ENCODE data around the gene ALDH8A1.

ALDH8A1 gene

DNA sequence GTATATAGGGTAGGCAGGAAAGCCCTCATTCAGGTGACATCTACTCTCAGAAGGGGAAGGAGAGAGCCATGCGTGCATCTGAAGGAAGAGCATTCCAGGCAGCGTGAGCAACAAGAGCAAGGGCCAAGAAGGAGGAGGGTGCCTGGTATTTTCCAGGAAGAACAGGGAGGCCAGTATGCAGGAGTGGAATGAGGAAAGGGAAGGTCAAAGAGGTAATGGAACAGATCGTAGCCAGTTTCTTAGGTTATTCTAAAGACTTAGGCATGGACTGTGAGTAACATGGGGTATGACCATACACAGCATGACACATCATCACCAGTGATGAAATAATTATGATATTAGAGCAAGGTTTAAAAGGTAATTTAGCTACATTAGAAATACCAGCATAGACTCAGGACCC lies 24.1 kb downstream of the ALDH8A1 start:
- no peaks in the 10 kb centered on the region for H3K4me1 ChIP-seq
- TF ChIP-seq, protein P1, sequence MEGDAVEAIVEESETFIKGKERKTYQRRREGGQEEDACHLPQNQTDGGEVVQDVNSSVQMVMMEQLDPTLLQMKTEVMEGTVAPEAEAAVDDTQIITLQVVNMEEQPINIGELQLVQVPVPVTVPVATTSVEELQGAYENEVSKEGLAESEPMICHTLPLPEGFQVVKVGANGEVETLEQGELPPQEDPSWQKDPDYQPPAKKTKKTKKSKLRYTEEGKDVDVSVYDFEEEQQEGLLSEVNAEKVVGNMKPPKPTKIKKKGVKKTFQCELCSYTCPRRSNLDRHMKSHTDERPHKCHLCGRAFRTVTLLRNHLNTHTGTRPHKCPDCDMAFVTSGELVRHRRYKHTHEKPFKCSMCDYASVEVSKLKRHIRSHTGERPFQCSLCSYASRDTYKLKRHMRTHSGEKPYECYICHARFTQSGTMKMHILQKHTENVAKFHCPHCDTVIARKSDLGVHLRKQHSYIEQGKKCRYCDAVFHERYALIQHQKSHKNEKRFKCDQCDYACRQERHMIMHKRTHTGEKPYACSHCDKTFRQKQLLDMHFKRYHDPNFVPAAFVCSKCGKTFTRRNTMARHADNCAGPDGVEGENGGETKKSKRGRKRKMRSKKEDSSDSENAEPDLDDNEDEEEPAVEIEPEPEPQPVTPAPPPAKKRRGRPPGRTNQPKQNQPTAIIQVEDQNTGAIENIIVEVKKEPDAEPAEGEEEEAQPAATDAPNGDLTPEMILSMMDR (IDR thresholded peaks at IDR 0.05): no peak
- DNase-seq: no peak
- intact Hi-C loops (cut with DNase I; ENCODE audit: low total_unique reads): no loop called here
- H3K4me3 ChIP-seq: no peak overlapping the region
- H3K27me3 ChIP-seq: no peaks in the 10 kb centered on the region
- no peaks in the 10 kb centered on the region for H3K9me3 ChIP-seq
- H3K27ac ChIP-seq: no peak overlapping the region
- no peaks in the 10 kb centered on the region for H3K36me3 ChIP-seq

DNA sequence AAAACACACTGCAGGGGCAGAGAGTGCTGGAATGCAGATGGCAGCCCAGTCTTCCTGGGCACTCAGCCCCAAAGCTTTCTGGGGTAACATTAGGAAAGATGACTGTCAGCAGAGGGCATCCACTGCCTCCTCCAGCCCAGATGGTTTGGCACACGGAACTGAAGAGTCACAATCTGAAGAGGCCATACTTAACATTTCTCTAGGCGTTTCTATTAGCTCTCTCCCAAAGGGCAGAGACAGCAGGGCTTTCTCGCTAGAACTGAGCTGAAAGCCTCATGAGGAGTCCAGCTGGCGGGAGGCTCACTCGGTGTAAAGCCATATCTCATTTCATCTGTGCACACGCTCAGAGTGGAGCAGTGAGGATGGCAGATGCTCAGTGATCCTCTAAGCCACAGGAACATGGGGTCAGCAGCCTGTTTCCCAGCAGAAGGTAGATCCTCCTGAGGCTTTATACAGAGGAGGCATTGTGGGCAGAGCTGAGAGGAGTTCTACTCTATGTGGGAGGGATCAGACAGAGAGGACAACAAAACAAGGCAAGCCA lies 28.1 kb downstream of the ALDH8A1 start:
- TF ChIP-seq, protein P1 (IDR thresholded peaks at IDR 0.05): no peak

DNA sequence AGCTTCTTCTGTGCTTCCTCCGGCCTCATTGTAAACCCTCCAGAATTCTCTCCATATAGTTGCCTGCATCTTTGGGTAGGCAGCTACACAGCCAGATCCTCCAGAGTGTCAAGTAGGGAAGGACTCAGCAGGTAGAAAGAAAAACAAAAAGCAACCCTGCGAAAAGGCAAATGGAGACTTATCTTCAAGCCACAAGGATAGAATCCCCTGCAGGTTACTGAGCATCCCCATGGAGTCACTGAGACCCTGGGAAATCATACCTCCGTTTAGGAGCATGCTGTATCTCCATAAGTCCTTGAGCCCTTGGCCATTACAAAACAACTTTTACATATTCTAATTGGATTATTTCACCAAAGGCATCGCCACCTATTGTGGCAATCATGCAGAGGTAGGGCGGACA lies 28.6 kb downstream of the ALDH8A1 start:
- intact Hi-C loops (cut with DNase I; ENCODE audit: low total_unique reads): no loop called here

More for the DNA sequence above, 28.1 kb downstream of the ALDH8A1 start:
- Histone ChIP-seq H3K9me3 (no peaks in the 10 kb centered on the region), H3K4me1 (no peaks in the 10 kb centered on the region), H3K27me3 (no peaks in the 10 kb centered on the region), H3K27ac (no peak overlapping the region), H3K4me3 (no peak overlapping the region), H3K36me3 (peaks cover 0 to 6% (median 0%) of the 10 kb centered on the region in 3 donors)
- intact Hi-C loops (cut with DNase I; ENCODE audit: low total_unique reads): no loop called here
- no peak for DNase-seq

DNA sequence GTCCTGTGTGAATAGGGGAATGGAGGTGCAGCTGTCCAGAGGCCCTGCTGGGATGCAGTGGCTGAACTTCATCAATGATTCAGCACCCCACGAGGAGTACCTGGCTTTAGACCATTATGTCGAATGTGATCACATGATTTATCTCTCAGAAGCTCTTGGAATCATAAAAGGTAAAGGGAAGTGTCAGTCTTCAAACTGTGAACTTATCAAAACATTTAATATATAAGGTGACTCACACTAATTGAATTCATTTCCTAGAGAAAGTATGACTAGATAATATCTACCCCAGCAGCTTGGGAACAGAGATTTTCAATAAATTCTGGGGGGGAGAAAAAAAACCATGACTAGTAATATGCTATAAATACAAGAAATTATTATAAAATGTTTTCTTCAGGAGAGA lies 29.5 kb downstream of the ALDH8A1 start:
- Histone ChIP-seq H3K27ac (no peak overlapping the region), H3K9me3 (no peaks in the 10 kb centered on the region), H3K4me1 (no peaks in the 10 kb centered on the region), H3K27me3 (no peaks in the 10 kb centered on the region), H3K4me3 (no peak overlapping the region), H3K36me3 (peaks cover 0 to 6% (median 0%) of the 10 kb centered on the region in 3 donors)
- no peak for DNase-seq
- TF ChIP-seq, protein P1 (IDR thresholded peaks at IDR 0.05): no peak
- intact Hi-C loops (cut with DNase I; ENCODE audit: low total_unique reads): no loop called here

More for the DNA sequence above, 28.6 kb downstream of the ALDH8A1 start:
- TF ChIP-seq, protein P1 (IDR thresholded peaks at IDR 0.05): no peak
- Histone ChIP-seq H3K36me3 (peaks cover 0 to 6% (median 0%) of the 10 kb centered on the region in 3 donors), H3K4me1 (no peaks in the 10 kb centered on the region), H3K4me3 (no peak overlapping the region), H3K27ac (no peak overlapping the region), H3K9me3 (no peaks in the 10 kb centered on the region), H3K27me3 (no peaks in the 10 kb centered on the region)
- DNase-seq: no peak

DNA sequence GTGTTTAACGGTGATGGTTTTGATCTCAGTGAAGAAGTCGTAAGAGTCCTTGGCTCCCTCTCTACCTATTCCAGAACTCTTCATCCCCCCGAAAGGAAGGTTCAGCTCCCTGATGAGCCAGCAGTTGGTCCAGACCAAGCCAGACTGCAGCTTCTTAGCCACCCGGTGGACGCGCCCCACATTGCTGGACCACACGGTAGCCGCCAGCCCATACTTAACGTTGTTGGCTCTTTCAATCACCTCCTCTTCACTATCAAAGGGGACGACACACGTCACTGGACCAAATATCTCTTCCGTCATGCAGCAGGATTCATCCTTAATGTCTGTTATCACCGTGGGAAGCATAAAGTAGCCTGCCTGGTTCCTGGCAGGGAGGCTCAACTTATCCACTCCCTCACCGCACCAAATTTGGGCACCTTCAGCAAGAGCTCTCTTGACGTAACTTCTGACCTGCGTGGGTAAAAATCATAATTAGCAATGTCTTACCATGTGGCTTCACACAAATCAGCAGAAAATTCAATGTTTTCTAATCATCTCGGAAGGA lies 31.4 kb downstream of the ALDH8A1 start:
- Histone ChIP-seq H3K36me3 (peaks cover 0 to 6% (median 0%) of the 10 kb centered on the region in 3 donors), H3K4me3 (no peak overlapping the region), H3K27ac (no peak overlapping the region), H3K27me3 (no peaks in the 10 kb centered on the region), H3K9me3 (no peaks in the 10 kb centered on the region), H3K4me1 (no peaks in the 10 kb centered on the region)
- TF ChIP-seq, protein P1 (IDR thresholded peaks at IDR 0.05): no peak
- DNase-seq: no peak
- intact Hi-C loops (cut with DNase I; ENCODE audit: low total_unique reads): no loop called here

Measured in tibial artery (tissue), 4 donors.